HepG2 (cell line): ENCODE data around the gene CYSLTR2. TPM values are rescaled to one million over a fixed set of nuclear protein-coding genes. Genes with fewer than 3 reads are reported as not detected.
A peak's percentile ranks its signal among the peaks of the same experiment; 100 is the strongest.

Source experiments
- ATF4 ChIP-seq, 2 experiments: fragments of 450-650 bp in 1 of 2; sonication (generic) in 1 of 2; formaldehyde crosslinking; IDR thresholded peaks; 2 replicates each; pipeline versions ENCODE4 v1.5.0 to v1.8.0; 2020 to 2022; ENCODE audit warnings: mild to moderate bottlenecking in 1 of 2, missing genetic modification reagents in 1 of 2
- BRD4 ChIP-seq: sonication (generic); formaldehyde crosslinking; IDR thresholded peaks from 2 replicates; pipeline ENCODE4 v1.4.0; 2020; ENCODE audit warnings: missing genetic modification reagents
- FLYWCH1 ChIP-seq: sonication (generic); formaldehyde crosslinking; IDR thresholded peaks from 2 replicates; pipeline ENCODE4 v1.8.1; 2023; ENCODE audit warnings: mild to moderate bottlenecking, missing genetic modification reagents
- FOXM1 ChIP-seq: sonication (generic); formaldehyde crosslinking; IDR thresholded peaks from 2 replicates; pipeline ENCODE4 v1.5.0; 2020; ENCODE audit warnings: missing genetic modification reagents
- HDAC6 ChIP-seq: fragments of 200-600 bp; sonication (generic); IDR thresholded peaks from 2 replicates; pipeline ENCODE4 v1.7.0; 2017; ENCODE audit warnings: mild to moderate bottlenecking, antibody characterized with exemption, low read length, low read depth
- HIC2 ChIP-seq: sonication (generic); formaldehyde crosslinking; IDR thresholded peaks from 2 replicates; pipeline ENCODE4 v1.9.0; 2022; ENCODE audit warnings: low read depth, missing genetic modification reagents
- HNRNPH1 ChIP-seq: fragments of 200-400 bp; formaldehyde crosslinking; optimal IDR thresholded peaks from 2 replicates; pipeline ENCODE3; 2017; ENCODE audit warnings: mild to moderate bottlenecking, low read depth, low read length
- HNRNPLL ChIP-seq: fragments of 200-400 bp; formaldehyde crosslinking; IDR thresholded peaks from 2 replicates; pipeline ENCODE4 v1.6.1; 2017; ENCODE audit warnings: mild to moderate bottlenecking, low read depth, low read length; ENCODE audit not compliant: poor library complexity, severe bottlenecking
- HOXA7 ChIP-seq: sonication (generic); formaldehyde crosslinking; IDR thresholded peaks from 2 replicates; pipeline ENCODE4 v1.8.1; 2022; ENCODE audit warnings: mild to moderate bottlenecking, missing genetic modification reagents, moderate library complexity
- IKZF4 ChIP-seq: sonication (generic); formaldehyde crosslinking; IDR thresholded peaks from 2 replicates; pipeline ENCODE4 v1.5.1; 2020; ENCODE audit warnings: borderline replicate concordance, mild to moderate bottlenecking, low read depth, missing genetic modification reagents; ENCODE audit errors: not compliant biosample characterization
- ISX ChIP-seq: sonication (generic); formaldehyde crosslinking; conservative IDR thresholded peaks from 2 replicates; pipeline ENCODE4 v1.5.0; 2020; ENCODE audit warnings: missing genetic modification reagents
- KMT2A ChIP-seq: sonication (generic); formaldehyde crosslinking; IDR thresholded peaks from 2 replicates; pipeline ENCODE4 v1.4.0; 2020; ENCODE audit warnings: missing genetic modification reagents
- MED13 ChIP-seq: sonication (generic); formaldehyde crosslinking; IDR thresholded peaks from 2 replicates; pipeline ENCODE4 v1.5.0; 2020; ENCODE audit warnings: missing genetic modification reagents
- POLR2G ChIP-seq: fragments of 200-400 bp; formaldehyde crosslinking; IDR thresholded peaks from 2 replicates; pipeline ENCODE4 v1.6.1; 2018; ENCODE audit warnings: mild to moderate bottlenecking, low read depth, low read length, moderate library complexity
- SALL1 ChIP-seq: sonication (generic); formaldehyde crosslinking; IDR thresholded peaks from 2 replicates; pipeline ENCODE4 v1.8.0; 2022; ENCODE audit warnings: mild to moderate bottlenecking, missing genetic modification reagents
- SETDB1 ChIP-seq: sonication (generic); formaldehyde crosslinking; IDR thresholded peaks from 2 replicates; pipeline ENCODE4 v1.5.1; 2020; ENCODE audit warnings: missing genetic modification reagents, mild to moderate bottlenecking, borderline replicate concordance
- SRSF9 ChIP-seq: fragments of 200-400 bp; formaldehyde crosslinking; IDR thresholded peaks from 2 replicates; pipeline ENCODE4 v1.6.1; 2018; ENCODE audit warnings: borderline replicate concordance, mild to moderate bottlenecking, low read depth, low read length; ENCODE audit not compliant: insufficient read depth, poor library complexity, severe bottlenecking
- SYNCRIP ChIP-seq: fragments of 200-400 bp; formaldehyde crosslinking; IDR thresholded peaks from 2 replicates; pipeline ENCODE4 v1.6.1; 2018; ENCODE audit warnings: mild to moderate bottlenecking, low read depth, low read length; ENCODE audit not compliant: insufficient read depth
- TIGD3 ChIP-seq: sonication (generic); formaldehyde crosslinking; IDR thresholded peaks from 2 replicates; pipeline ENCODE4 v1.5.1; 2020; ENCODE audit warnings: mild to moderate bottlenecking, missing genetic modification reagents, borderline replicate concordance
- TRIM22 ChIP-seq: fragments of 450-650 bp; IDR thresholded peaks from 2 replicates; pipeline ENCODE4 v1.6.1; 2017
- XRCC5 ChIP-seq: fragments of 200-400 bp; formaldehyde crosslinking; optimal IDR thresholded peaks from 2 replicates; pipeline ENCODE3; 2017; ENCODE audit warnings: mild to moderate bottlenecking, low read length
- ZNF264 ChIP-seq: sonication (generic); formaldehyde crosslinking; IDR thresholded peaks from 2 replicates; pipeline ENCODE4 v1.4.0; 2020; ENCODE audit warnings: missing genetic modification reagents
- ZNF292 ChIP-seq: sonication (generic); formaldehyde crosslinking; IDR thresholded peaks from 2 replicates; pipeline ENCODE4 v1.8.1; 2022; ENCODE audit warnings: mild to moderate bottlenecking, low read depth, missing genetic modification reagents, borderline replicate concordance
- ZNF326 ChIP-seq: sonication (generic); formaldehyde crosslinking; IDR thresholded peaks from 2 replicates; pipeline ENCODE4 v1.4.0; 2020; ENCODE audit warnings: missing genetic modification reagents, borderline replicate concordance
- ZNF460 ChIP-seq: sonication (generic); formaldehyde crosslinking; IDR thresholded peaks from 2 replicates; pipeline ENCODE4 v1.5.1; 2020; ENCODE audit warnings: missing genetic modification reagents, mild to moderate bottlenecking, borderline replicate concordance
- ZNF549 ChIP-seq: sonication (generic); formaldehyde crosslinking; IDR thresholded peaks from 2 replicates; pipeline ENCODE4 v1.5.0; 2020; ENCODE audit warnings: missing genetic modification reagents
- ZNF703 ChIP-seq: sonication (generic); formaldehyde crosslinking; IDR thresholded peaks from 2 replicates; pipeline ENCODE4 v1.5.1; 2020; ENCODE audit warnings: missing genetic modification reagents, mild to moderate bottlenecking, moderate library complexity, borderline replicate concordance
- polyA plus RNA-seq, 8 experiments: library from polyadenylated mRNA; depleted of rRNA in 3 of 8; stranded (reverse) in 7 of 8; unstranded in 1 of 8; fragments of >200 nt; fragmentation: Illumina TruSeq in 4 of 8; extraction: Trizol in 4 of 8; gene quantifications; 2 replicates each; pipeline versions ENCODE4 v1.2.1 to v1.2.3, GENCODE V29; 2011 to 2016; ENCODE audit warnings: low read depth in 4 of 8, missing spikeins in 1 of 8, mixed read lengths in 1 of 8; ENCODE audit not compliant: insufficient read depth in 1 of 8
- total RNA-seq, 5 experiments: library from RNA; depleted of rRNA; stranded (reverse); fragments of >200 nt; fragmentation: Illumina TruSeq; extraction: Trizol; gene quantifications; 2 replicates each; pipeline ENCODE4 v1.2.3, GENCODE V29; 2016; ENCODE audit warnings: low read depth in 1 of 5

CYSLTR2 gene
- total and polyA plus RNA-seq, 2 of the 13 experiments (the other 11 are each of a cell fraction or from before 2014, with no cell fraction given) = not detected

GRCh38 chr13:48626077-48626449, 27.7 kb upstream of the CYSLTR2 start (continued):
- TF ChIP-seq FOXM1 (CRISPR knock-in tag) = peak; percentile 95
- TF ChIP-seq ZNF326 (CRISPR knock-in tag) = no peak
- TF ChIP-seq HDAC6 = no peak
- TF ChIP-seq IKZF4 (CRISPR knock-in tag) = no peak
- TF ChIP-seq SALL1 (CRISPR knock-in tag) = peak; percentile 68; the same call in 1 of the 2 replicates
- TF ChIP-seq TRIM22 = no peak
- TF ChIP-seq TIGD3 (CRISPR knock-in tag) = no peak
- no peak for TF ChIP-seq SYNCRIP
- TF ChIP-seq KMT2A = no peak
- no peak for TF ChIP-seq XRCC5
- TF ChIP-seq ZNF703 (CRISPR knock-in tag) = no peak
- TF ChIP-seq ZNF460 (CRISPR knock-in tag) = no peak; the same call in 1 of the 2 replicates
- TF ChIP-seq ZNF549 = no peak
- TF ChIP-seq HNRNPH1 = no peak
- TF ChIP-seq BRD4 (CRISPR knock-in tag) = no peak
- TF ChIP-seq ISX (CRISPR knock-in tag) = no peak
- TF ChIP-seq SRSF9 = no peak
- TF ChIP-seq ZNF264 (CRISPR knock-in tag) = peak; percentile 66; the same call in 1 of the 2 replicates
- TF ChIP-seq MED13 (CRISPR knock-in tag) = no peak; the same call in 1 of the 2 replicates
- TF ChIP-seq SETDB1 (CRISPR knock-in tag) = no peak
- peak; percentile 63; the same call in 1 of the 2 replicates for TF ChIP-seq ZNF292 (CRISPR knock-in tag)
- TF ChIP-seq FLYWCH1 = no peak
- no peak for TF ChIP-seq HOXA7 (CRISPR knock-in tag)
- TF ChIP-seq ATF4 (CRISPR knock-in tag; IDR thresholded peaks at IDR 0.05) = peak in 1 of 2 experiments; percentile 89; a peak in 2 of 4 replicates
- no peak for TF ChIP-seq HIC2
- no peak for TF ChIP-seq HNRNPLL
- no peak for TF ChIP-seq POLR2G
